Mucosa of stomach (tissue), 1 donor: ENCODE measurements around the gene SF3B1.
A peak's percentile ranks its signal among the peaks of the same experiment; 100 is the strongest.
"Not testable (repeated sequence)": the region's sequence is repeated elsewhere in the genome, so short reads cannot be mapped to it uniquely, and the experiment has no call there.

Experiments used
- H3K27me3 ChIP-seq: one replicate; pipeline ENCODE4 v1.7.0; 2013; ENCODE audit warnings: mild to moderate bottlenecking, low read length; ENCODE audit not compliant: control insufficient read depth, insufficient read depth
- H3K36me3 ChIP-seq: one replicate; pipeline ENCODE4 v1.7.0; 2013; ENCODE audit warnings: low read length; ENCODE audit not compliant: control insufficient read depth, insufficient read depth
- H3K4me1 ChIP-seq: one replicate; pipeline ENCODE4 v1.7.0; 2013; ENCODE audit warnings: mild to moderate bottlenecking, low read length; ENCODE audit not compliant: control insufficient read depth, insufficient read depth
- H3K4me3 ChIP-seq: one replicate; pipeline ENCODE4 v1.7.0; 2013; ENCODE audit warnings: low read length
- H3K9ac ChIP-seq: one replicate; pipeline ENCODE4 v1.7.0; 2013; ENCODE audit warnings: mild to moderate bottlenecking, low read length, moderate library complexity
- H3K9me3 ChIP-seq: one replicate; pipeline ENCODE4 v1.7.0; 2013; ENCODE audit warnings: mild to moderate bottlenecking, low read length, moderate library complexity; ENCODE audit not compliant: control insufficient read depth
- donor health status: Pancreatic carcinoma.

SF3B1 gene

GRCh38 chr2:197453914-197454398, 19.1 kb upstream of the SF3B1 start:
- Histone ChIP-seq H3K9ac (peak overlapping the region; percentile 100), H3K36me3 (no peaks in the 10 kb centered on the region), H3K9me3 (no peaks in the 10 kb centered on the region), H3K4me1 (peaks cover 5% of the 10 kb centered on the region), H3K4me3 (peak overlapping the region; percentile 100), H3K27me3 (no peaks in the 10 kb centered on the region)

GRCh38 chr2:197453123-197453913, 18.5 kb upstream of the SF3B1 start, which contains the start of gene COQ10B:
Gene COQ10B, plus strand, starts transcription at chr2:197453552. Its CDS starts 9 bp downstream, at chr2:197453561.
- H3K4me1 ChIP-seq, result peaks cover 5% of the 10 kb centered on the region
- H3K4me3 ChIP-seq, result peak within 1 kb of the TSS; percentile 100
- H3K9ac ChIP-seq, result peak within 1 kb of the TSS; percentile 100
- H3K9me3 ChIP-seq, result no peaks in the 10 kb centered on the region
- no peaks in the 10 kb centered on the region for H3K36me3 ChIP-seq
- no peaks in the 10 kb centered on the region for H3K27me3 ChIP-seq

- Histone ChIP-seq H3K9me3 (no peaks in the 10 kb centered on the region), H3K27me3 (no peaks in the 10 kb centered on the region), H3K4me3 (peak overlapping the region; percentile 47), H3K9ac (peak overlapping the region; percentile 100), H3K36me3 (no peaks in the 10 kb centered on the region), H3K4me1 (peaks cover 5% of the 10 kb centered on the region)
These were observed 17.9 kb upstream of the SF3B1 start for GRCh38 chr2:197452754-197453122.

- not testable (repeated sequence) for H3K4me3 ChIP-seq, H3K9ac ChIP-seq, H3K4me1 ChIP-seq, H3K27me3 ChIP-seq, H3K36me3 ChIP-seq, H3K9me3 ChIP-seq
These were observed 16.1 kb upstream of the SF3B1 start for GRCh38 chr2:197450935-197451358.

GRCh38 chr2:197450465-197450864, 15.6 kb upstream of the SF3B1 start:
- no peak overlapping the region for H3K9ac ChIP-seq
- H3K9me3 ChIP-seq, result no peaks in the 10 kb centered on the region
- no peaks in the 10 kb centered on the region for H3K27me3 ChIP-seq
- H3K36me3 ChIP-seq, result no peaks in the 10 kb centered on the region
- H3K4me1 ChIP-seq, result peaks cover 5% of the 10 kb centered on the region
- H3K4me3 ChIP-seq, result no peak overlapping the region

- no peak overlapping the region for H3K4me3 ChIP-seq
- H3K4me1 ChIP-seq, result no peaks in the 10 kb centered on the region
- no peaks in the 10 kb centered on the region for H3K9me3 ChIP-seq
- H3K36me3 ChIP-seq, result no peaks in the 10 kb centered on the region
- no peaks in the 10 kb centered on the region for H3K27me3 ChIP-seq
- no peak overlapping the region for H3K9ac ChIP-seq
These were observed 12.0 kb upstream of the SF3B1 start for GRCh38 chr2:197446844-197447243.

GRCh38 chr2:197445746-197446145, 10.9 kb upstream of the SF3B1 start:
- no peaks in the 10 kb centered on the region for H3K36me3 ChIP-seq
- no peak overlapping the region for H3K9ac ChIP-seq
- H3K4me3 ChIP-seq, result no peak overlapping the region
- H3K4me1 ChIP-seq, result no peaks in the 10 kb centered on the region
- H3K27me3 ChIP-seq, result no peaks in the 10 kb centered on the region
- H3K9me3 ChIP-seq, result no peaks in the 10 kb centered on the region

- no peak overlapping the region for H3K9ac ChIP-seq
- no peaks in the 10 kb centered on the region for H3K9me3 ChIP-seq
- no peaks in the 10 kb centered on the region for H3K36me3 ChIP-seq
- no peaks in the 10 kb centered on the region for H3K27me3 ChIP-seq
- H3K4me1 ChIP-seq, result no peaks in the 10 kb centered on the region
- H3K4me3 ChIP-seq, result no peak overlapping the region
These were observed 8.0 kb upstream of the SF3B1 start for GRCh38 chr2:197442857-197443256.

- Histone ChIP-seq H3K9me3 (no peaks in the 10 kb centered on the region), H3K36me3 (no peaks in the 10 kb centered on the region), H3K27me3 (no peaks in the 10 kb centered on the region), H3K9ac (no peak overlapping the region), H3K4me3 (no peak overlapping the region), H3K4me1 (peaks cover 18% of the 10 kb centered on the region)
These were observed 2.6 kb upstream of the SF3B1 start for GRCh38 chr2:197437380-197437779.

- Histone ChIP-seq H3K4me3 (peak overlapping the region; percentile 88), H3K27me3 (no peaks in the 10 kb centered on the region), H3K9ac (peak overlapping the region; percentile 99), H3K4me1 (peaks cover 32% of the 10 kb centered on the region), H3K36me3 (no peaks in the 10 kb centered on the region), H3K9me3 (no peaks in the 10 kb centered on the region)
These were observed 981 bp upstream of the SF3B1 start for GRCh38 chr2:197435598-197436420.

- Histone ChIP-seq H3K27me3 (no peaks in the 10 kb centered on the region), H3K4me1 (peaks cover 36% of the 10 kb centered on the region), H3K9me3 (no peaks in the 10 kb centered on the region), H3K4me3 (peak overlapping the region; percentile 89), H3K36me3 (no peaks in the 10 kb centered on the region), H3K9ac (peak overlapping the region; percentile 99)
These were observed 919 bp downstream of the SF3B1 start for GRCh38 chr2:197433780-197434438.

GRCh38 chr2:197432527-197432926, 2.3 kb downstream of the SF3B1 start:
- not testable (repeated sequence) for H3K4me3 ChIP-seq, H3K36me3 ChIP-seq, H3K9ac ChIP-seq, H3K9me3 ChIP-seq, H3K27me3 ChIP-seq
- H3K4me1 ChIP-seq, result peaks cover 36% of the 10 kb centered on the region
